ENCODE results near the gene PEMT. TPM values are rescaled to one million over a fixed set of nuclear protein-coding genes. Genes with fewer than 3 reads are reported as not detected.
A peak's percentile ranks its signal among the peaks of the same experiment; 100 is the strongest.

PEMT gene
- total RNA-seq, 4 donors from 2014 or later, result 3.2 to 10.2 (median 7.1) TPM

DNA sequence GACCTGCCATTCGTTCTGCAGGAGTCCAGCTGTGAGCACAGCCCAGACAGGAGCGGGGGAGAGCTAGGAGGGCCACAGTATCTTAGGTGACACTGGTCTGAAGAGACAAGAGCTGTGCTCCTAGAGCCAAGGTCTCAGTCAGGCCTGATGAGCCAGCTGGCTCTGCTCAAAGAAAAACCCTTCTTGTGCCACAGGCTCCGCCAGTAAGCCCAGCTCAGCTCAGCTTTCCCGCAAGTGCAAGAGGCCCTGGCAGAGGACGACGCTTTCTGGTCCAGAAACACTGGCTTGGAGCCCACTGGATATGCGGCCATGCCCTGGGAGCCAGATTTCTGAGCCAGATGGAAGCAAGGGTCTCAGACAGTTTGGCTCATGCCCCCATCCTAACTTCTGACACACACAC is 23.9 kb downstream of the PEMT start:
- intact Hi-C loops (cut with DNase I; ENCODE audit: low total_unique reads), result no loop called here
- Histone ChIP-seq H3K9me3 (no peaks in the 10 kb centered on the region), H3K27ac (peak overlapping the region in 1 of 4 donors; percentile 3), H3K36me3 (no peaks in the 10 kb centered on the region), H3K4me1 (peaks cover 6 to 39% (median 19%) of the 10 kb centered on the region in 4 donors), H3K4me3 (no peak overlapping the region), H3K27me3 (no peaks in the 10 kb centered on the region)
- in situ Hi-C loops (cut with MboI; ENCODE audit: low pct_ligation_motif_present in 1 of 4, low pct_unique_long_range_greater_than_20kb in 1 of 4, low sequenced_read_pairs in 3 of 4), result loop anchor here in 1 of 4 donors (10.0 kb wide), 1 partner anchor 213 kb away; no protein-coding TSS in a partner anchor
- DNase-seq, result no peak
- TF ChIP-seq EP300 (IDR thresholded peaks at IDR 0.05; ENCODE audit: low read depth), result no peak
- peak in 1 of 3 donors; percentile 13 for TF ChIP-seq POLR2AphosphoS5 (IDR thresholded peaks at IDR 0.05)
- WGBS, 2 donors (ENCODE audit: low coverage in 1 of 2), result 68% methylated on average over 3 of the region's 7 CpGs; no CpG with 5 or more reads in 1 of the 2 donors

DNA sequence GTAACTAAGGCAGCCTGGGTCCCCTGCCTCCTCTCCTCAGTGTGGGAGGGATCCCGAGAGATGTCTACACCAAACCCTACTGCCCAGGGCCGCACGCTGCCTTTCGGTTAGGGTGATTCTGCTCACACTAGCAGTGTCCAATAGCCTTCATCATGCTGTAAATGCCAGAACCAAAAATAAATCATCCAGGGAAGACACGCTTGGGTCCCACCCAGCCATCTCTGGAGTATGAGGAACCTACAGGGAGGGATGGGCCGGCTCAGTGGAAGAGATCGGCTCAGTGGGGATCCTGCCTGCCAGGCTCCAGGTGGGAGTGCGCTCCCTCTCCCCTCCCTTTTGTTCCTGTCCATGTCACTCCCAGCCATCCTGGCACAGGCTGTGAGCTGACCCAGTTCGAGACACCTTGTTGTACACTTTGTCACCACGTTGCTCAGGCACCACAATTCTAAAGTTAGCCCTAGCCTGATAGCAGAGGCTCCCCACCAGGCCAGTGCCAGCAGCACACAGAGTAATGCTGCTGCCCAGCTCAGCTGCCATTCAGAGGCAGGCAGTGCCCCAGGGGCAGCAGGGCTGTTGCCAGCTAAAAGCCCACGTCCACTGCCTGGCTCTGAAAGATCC is 24.5 kb downstream of the PEMT start:
- no peaks in the 10 kb centered on the region for H3K36me3 ChIP-seq
- 86% methylated on average over 11 of the region's 11 CpGs; no CpG with 5 or more reads in 1 of the 2 donors for WGBS, 2 donors (ENCODE audit: low coverage in 1 of 2)
- H3K27me3 ChIP-seq, result no peaks in the 10 kb centered on the region
- no peak overlapping the region for H3K4me3 ChIP-seq
- peak overlapping the region in 1 of 4 donors; percentile 3 for H3K27ac ChIP-seq
- peaks cover 6 to 39% (median 19%) of the 10 kb centered on the region in 4 donors for H3K4me1 ChIP-seq
- H3K9me3 ChIP-seq, result no peaks in the 10 kb centered on the region
- no peak for DNase-seq
- TF ChIP-seq POLR2AphosphoS5 (IDR thresholded peaks at IDR 0.05) (no peak), EP300 (IDR thresholded peaks at IDR 0.05; ENCODE audit: low read depth) (no peak), POLR2A (IDR thresholded peaks at IDR 0.05) (no peak)
- TF ChIP-seq, protein P1, sequence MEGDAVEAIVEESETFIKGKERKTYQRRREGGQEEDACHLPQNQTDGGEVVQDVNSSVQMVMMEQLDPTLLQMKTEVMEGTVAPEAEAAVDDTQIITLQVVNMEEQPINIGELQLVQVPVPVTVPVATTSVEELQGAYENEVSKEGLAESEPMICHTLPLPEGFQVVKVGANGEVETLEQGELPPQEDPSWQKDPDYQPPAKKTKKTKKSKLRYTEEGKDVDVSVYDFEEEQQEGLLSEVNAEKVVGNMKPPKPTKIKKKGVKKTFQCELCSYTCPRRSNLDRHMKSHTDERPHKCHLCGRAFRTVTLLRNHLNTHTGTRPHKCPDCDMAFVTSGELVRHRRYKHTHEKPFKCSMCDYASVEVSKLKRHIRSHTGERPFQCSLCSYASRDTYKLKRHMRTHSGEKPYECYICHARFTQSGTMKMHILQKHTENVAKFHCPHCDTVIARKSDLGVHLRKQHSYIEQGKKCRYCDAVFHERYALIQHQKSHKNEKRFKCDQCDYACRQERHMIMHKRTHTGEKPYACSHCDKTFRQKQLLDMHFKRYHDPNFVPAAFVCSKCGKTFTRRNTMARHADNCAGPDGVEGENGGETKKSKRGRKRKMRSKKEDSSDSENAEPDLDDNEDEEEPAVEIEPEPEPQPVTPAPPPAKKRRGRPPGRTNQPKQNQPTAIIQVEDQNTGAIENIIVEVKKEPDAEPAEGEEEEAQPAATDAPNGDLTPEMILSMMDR (IDR thresholded peaks at IDR 0.05), result no peak
- in situ Hi-C loops (cut with MboI; ENCODE audit: low pct_ligation_motif_present in 1 of 4, low pct_unique_long_range_greater_than_20kb in 1 of 4, low sequenced_read_pairs in 3 of 4), result loop anchor here in 1 of 4 donors (10.0 kb wide), 1 partner anchor 212 kb away; no protein-coding TSS in a partner anchor
- intact Hi-C loops (cut with DNase I; ENCODE audit: low total_unique reads), result no loop called here

DNA sequence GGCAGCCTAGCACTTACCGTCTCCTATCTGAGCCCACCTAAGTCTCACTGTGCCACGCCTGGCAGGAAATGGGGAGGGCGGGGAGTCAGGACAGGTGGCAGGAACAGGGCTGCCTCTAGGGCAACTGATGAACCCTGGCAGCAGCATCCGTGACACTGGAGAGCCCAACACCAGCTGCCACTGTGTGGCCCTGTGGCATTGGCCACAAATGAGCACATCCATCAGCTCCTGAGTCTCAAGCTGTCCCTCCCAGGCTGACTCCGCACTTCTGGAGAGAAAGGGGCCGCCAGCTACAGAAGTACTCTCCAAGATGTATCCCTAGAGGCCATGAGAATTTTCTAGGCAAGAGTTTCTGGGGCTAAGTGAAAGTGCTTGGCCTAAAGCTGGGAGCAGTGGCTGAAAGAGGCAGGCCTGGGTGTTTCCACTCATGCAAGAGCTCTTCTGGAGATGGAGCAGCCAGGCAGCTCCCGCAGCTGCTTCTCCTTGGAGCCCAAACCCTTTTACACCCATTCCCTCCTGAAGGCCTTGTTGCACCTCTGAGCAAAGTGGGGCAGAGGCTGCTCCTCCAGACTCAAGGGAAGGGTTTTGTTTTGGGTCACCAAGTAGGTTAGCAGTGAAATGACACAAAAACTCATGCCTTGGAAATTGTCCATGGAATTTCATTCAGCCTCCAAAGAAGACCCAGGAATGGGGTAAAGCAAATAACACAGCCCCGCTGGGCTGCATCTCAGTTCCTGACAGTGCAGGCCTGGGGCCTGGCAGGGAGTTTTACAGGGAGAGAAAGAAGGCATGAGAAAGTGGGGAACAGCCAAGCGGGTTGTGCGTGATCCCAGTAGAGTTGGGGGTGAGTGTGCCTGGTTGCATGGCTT is 25.8 kb downstream of the PEMT start:
- Histone ChIP-seq H3K27me3 (no peaks in the 10 kb centered on the region), H3K4me3 (no peak overlapping the region), H3K4me1 (peaks cover 6 to 39% (median 19%) of the 10 kb centered on the region in 4 donors), H3K9me3 (no peaks in the 10 kb centered on the region), H3K27ac (no peak overlapping the region), H3K36me3 (no peaks in the 10 kb centered on the region)
- intact Hi-C loops (cut with DNase I; ENCODE audit: low total_unique reads) (no loop called here), in situ Hi-C loops (cut with MboI; ENCODE audit: low pct_ligation_motif_present in 1 of 4, low pct_unique_long_range_greater_than_20kb in 1 of 4, low sequenced_read_pairs in 3 of 4) (loop anchor here in 1 of 4 donors (10.0 kb wide), 1 partner anchor 211 kb away; no protein-coding TSS in a partner anchor)
- TF ChIP-seq EP300 (IDR thresholded peaks at IDR 0.05; ENCODE audit: low read depth), result no peak
- TF ChIP-seq POLR2AphosphoS5 (IDR thresholded peaks at IDR 0.05), result no peak
- TF ChIP-seq, protein P1 (IDR thresholded peaks at IDR 0.05), result no peak
- no peak for TF ChIP-seq POLR2A (IDR thresholded peaks at IDR 0.05)
- DNase-seq, result no peak
- 71 to 86% methylated on average over 2 to 10 of the region's 10 CpGs for whole genome bisulfite sequencing, 2 donors (ENCODE audit: low coverage in 1 of 2)

DNA sequence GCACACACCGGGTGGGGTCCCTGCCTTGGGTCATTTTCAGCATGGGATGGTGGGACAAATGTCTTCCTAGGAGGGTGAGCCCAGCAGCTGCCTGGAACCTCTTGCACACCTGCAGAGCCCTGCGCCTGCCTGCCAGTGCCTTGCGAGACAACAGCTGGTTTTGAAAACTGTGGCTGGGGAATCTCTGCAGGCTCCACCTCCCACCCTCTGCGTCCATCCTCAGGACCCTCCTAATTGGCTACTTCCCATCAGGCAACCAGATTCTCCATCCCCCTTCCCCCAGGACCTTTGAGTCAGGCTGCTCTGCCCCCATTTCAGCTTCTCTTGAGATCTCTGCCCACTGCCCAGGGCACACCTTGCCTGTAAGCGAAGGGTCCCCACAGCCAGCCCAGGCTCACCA is 26.6 kb downstream of the PEMT start:
- no peaks in the 10 kb centered on the region for H3K36me3 ChIP-seq
- WGBS, 2 donors (ENCODE audit: low coverage in 1 of 2), result 75% methylated on average over 5 of the region's 5 CpGs; no CpG with 5 or more reads in 1 of the 2 donors
- H3K4me1 ChIP-seq, result peaks cover 6 to 39% (median 19%) of the 10 kb centered on the region in 4 donors
- DNase-seq, result no peak
- in situ Hi-C loops (cut with MboI; ENCODE audit: low pct_ligation_motif_present in 1 of 4, low pct_unique_long_range_greater_than_20kb in 1 of 4, low sequenced_read_pairs in 3 of 4), result loop anchor here in 1 of 4 donors (10.0 kb wide), 1 partner anchor 210 kb away; no protein-coding TSS in a partner anchor
- peak overlapping the region in 3 of 4 donors; percentile 15 to 56 (median 18) for H3K27ac ChIP-seq
- H3K4me3 ChIP-seq, result no peak overlapping the region
- intact Hi-C loops (cut with DNase I; ENCODE audit: low total_unique reads), result no loop called here
- H3K27me3 ChIP-seq, result no peaks in the 10 kb centered on the region
- H3K9me3 ChIP-seq, result no peaks in the 10 kb centered on the region
- TF ChIP-seq POLR2AphosphoS5 (IDR thresholded peaks at IDR 0.05), result no peak
- TF ChIP-seq, protein P1 (IDR thresholded peaks at IDR 0.05), result no peak
- no peak for TF ChIP-seq POLR2A (IDR thresholded peaks at IDR 0.05)
- TF ChIP-seq EP300 (IDR thresholded peaks at IDR 0.05; ENCODE audit: low read depth), result no peak

All from transverse colon (tissue), 4 donors.